KMS-11 (cell line): ENCODE data around the gene INSYN1.

Experiments
- H2AFZ ChIP-seq: fragments of 200-600 bp; sonication (generic); 2 replicates; pipeline ENCODE4 v1.6.1; 2016; ENCODE audit warnings: antibody characterized with exemption, mixed run types, low read depth
- H3K27ac ChIP-seq: fragments of 200-600 bp; sonication (generic); 2 replicates; pipeline ENCODE4 v1.6.1; 2016; ENCODE audit warnings: mild to moderate bottlenecking, mixed run types
- H3K27me3 ChIP-seq: fragments of 200-600 bp; sonication (generic); 2 replicates; pipeline ENCODE4 v1.6.1; 2017; ENCODE audit warnings: mild to moderate bottlenecking, low read depth, mixed run types, moderate library complexity; ENCODE audit not compliant: insufficient read depth
- H3K36me3 ChIP-seq: fragments of 200-600 bp; sonication (generic); 2 replicates; pipeline ENCODE4 v1.6.1; 2017; ENCODE audit warnings: mild to moderate bottlenecking, mixed run types; ENCODE audit not compliant: insufficient read depth
- H3K4me1 ChIP-seq: fragments of 200-600 bp; sonication (generic); 2 replicates; pipeline ENCODE4 v1.6.1; 2016; ENCODE audit warnings: mild to moderate bottlenecking, low read depth, mixed run types; ENCODE audit not compliant: poor library complexity, severe bottlenecking
- H3K4me2 ChIP-seq: fragments of 200-600 bp; sonication (generic); 2 replicates; pipeline ENCODE4 v1.7.0; 2016; ENCODE audit warnings: mild to moderate bottlenecking, mixed run types
- H3K4me3 ChIP-seq: fragments of 200-600 bp; sonication (generic); IDR thresholded peaks from 2 replicates; pipeline ENCODE4 v1.6.1; 2017; ENCODE audit warnings: low read depth, low read length, mixed read lengths; ENCODE audit not compliant: insufficient read depth
- H3K79me2 ChIP-seq: fragments of 200-600 bp; sonication (generic); 2 replicates; pipeline ENCODE4 v1.6.1; 2016; ENCODE audit warnings: low read depth, mixed run types; ENCODE audit not compliant: insufficient read depth
- H3K9ac ChIP-seq: fragments of 200-600 bp; sonication (generic); 2 replicates; pipeline ENCODE4 v1.6.1; 2016; ENCODE audit warnings: mild to moderate bottlenecking, mixed run types
- H4K20me1 ChIP-seq: fragments of 200-600 bp; sonication (generic); 2 replicates; pipeline ENCODE4 v1.6.1; 2016; ENCODE audit warnings: mild to moderate bottlenecking, mixed run types; ENCODE audit not compliant: insufficient read depth
- TF ChIP-seq, protein P1 (sequence below): fragments of 200-600 bp; sonication (generic); conservative IDR thresholded peaks from 2 replicates; pipeline ENCODE4 v1.6.1; 2017; ENCODE audit warnings: low read depth, mild to moderate bottlenecking, antibody characterized with exemption, low read length, moderate library complexity, mixed read lengths

INSYN1 gene

GRCh38 chr15:73756390-73756789 is 3.2 kb upstream of the INSYN1 start:
- Histone ChIP-seq H3K9ac (no peak overlapping the region), H2AFZ (no peak overlapping the region), H3K27me3 (peaks cover 12% of the 10 kb centered on the region), H3K4me2 (no peak overlapping the region), H4K20me1 (no peaks in the 10 kb centered on the region), H3K4me1 (no peaks in the 10 kb centered on the region), H3K79me2 (no peaks in the 10 kb centered on the region), H3K36me3 (no peaks in the 10 kb centered on the region), H3K4me3 (no peak overlapping the region), H3K27ac (no peak overlapping the region)
- TF ChIP-seq, protein P1, sequence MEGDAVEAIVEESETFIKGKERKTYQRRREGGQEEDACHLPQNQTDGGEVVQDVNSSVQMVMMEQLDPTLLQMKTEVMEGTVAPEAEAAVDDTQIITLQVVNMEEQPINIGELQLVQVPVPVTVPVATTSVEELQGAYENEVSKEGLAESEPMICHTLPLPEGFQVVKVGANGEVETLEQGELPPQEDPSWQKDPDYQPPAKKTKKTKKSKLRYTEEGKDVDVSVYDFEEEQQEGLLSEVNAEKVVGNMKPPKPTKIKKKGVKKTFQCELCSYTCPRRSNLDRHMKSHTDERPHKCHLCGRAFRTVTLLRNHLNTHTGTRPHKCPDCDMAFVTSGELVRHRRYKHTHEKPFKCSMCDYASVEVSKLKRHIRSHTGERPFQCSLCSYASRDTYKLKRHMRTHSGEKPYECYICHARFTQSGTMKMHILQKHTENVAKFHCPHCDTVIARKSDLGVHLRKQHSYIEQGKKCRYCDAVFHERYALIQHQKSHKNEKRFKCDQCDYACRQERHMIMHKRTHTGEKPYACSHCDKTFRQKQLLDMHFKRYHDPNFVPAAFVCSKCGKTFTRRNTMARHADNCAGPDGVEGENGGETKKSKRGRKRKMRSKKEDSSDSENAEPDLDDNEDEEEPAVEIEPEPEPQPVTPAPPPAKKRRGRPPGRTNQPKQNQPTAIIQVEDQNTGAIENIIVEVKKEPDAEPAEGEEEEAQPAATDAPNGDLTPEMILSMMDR = no peak

GRCh38 chr15:73755946-73756345 is 2.8 kb upstream of the INSYN1 start:
- no peaks in the 10 kb centered on the region for H3K79me2 ChIP-seq
- H3K36me3 ChIP-seq = no peaks in the 10 kb centered on the region

GRCh38 chr15:73755481-73755880 is 2.3 kb upstream of the INSYN1 start:
- no peaks in the 10 kb centered on the region for H3K36me3 ChIP-seq

More at GRCh38 chr15:73755946-73756345, 2.8 kb upstream of the INSYN1 start:
- H3K9ac ChIP-seq = no peak overlapping the region
- no peaks in the 10 kb centered on the region for H4K20me1 ChIP-seq
- no peaks in the 10 kb centered on the region for H3K4me1 ChIP-seq
- H3K27me3 ChIP-seq = peaks cover 16% of the 10 kb centered on the region
- no peak overlapping the region for H3K4me2 ChIP-seq
- H3K4me3 ChIP-seq = no peak overlapping the region
- H2AFZ ChIP-seq = no peak overlapping the region
- TF ChIP-seq, protein P1 = no peak
- H3K27ac ChIP-seq = no peak overlapping the region

DNA sequence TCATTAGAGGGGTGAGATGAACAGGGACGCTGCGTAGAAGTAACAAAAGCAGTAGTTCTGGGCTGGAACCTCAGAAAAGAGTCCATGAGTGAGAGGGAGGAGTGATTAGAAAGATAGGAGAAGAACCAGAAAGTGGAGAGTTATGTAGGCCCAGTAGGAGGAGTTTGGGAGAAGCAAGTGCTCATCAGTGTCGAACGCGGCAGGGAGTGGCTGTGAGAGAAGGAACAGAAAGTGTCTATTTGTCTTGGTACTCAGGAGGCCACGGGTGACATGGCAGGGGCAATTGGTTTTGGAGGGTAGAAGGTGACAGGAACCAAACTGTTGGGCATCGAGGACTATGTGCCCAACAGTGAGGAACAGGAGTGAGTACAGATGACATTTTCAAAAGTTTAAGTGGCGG is 1.3 kb upstream of the INSYN1 start:
- H3K36me3 ChIP-seq = no peaks in the 10 kb centered on the region
- H2AFZ ChIP-seq = no peak overlapping the region
- H4K20me1 ChIP-seq = no peaks in the 10 kb centered on the region
- H3K4me3 ChIP-seq = no peak overlapping the region
- H3K4me2 ChIP-seq = no peak overlapping the region
- no peaks in the 10 kb centered on the region for H3K4me1 ChIP-seq
- H3K27me3 ChIP-seq = peaks cover 16% of the 10 kb centered on the region
- H3K27ac ChIP-seq = no peak overlapping the region
- TF ChIP-seq, protein P1 = no peak
- H3K9ac ChIP-seq = no peak overlapping the region
- no peaks in the 10 kb centered on the region for H3K79me2 ChIP-seq

More at GRCh38 chr15:73755481-73755880, 2.3 kb upstream of the INSYN1 start:
- H3K79me2 ChIP-seq = no peaks in the 10 kb centered on the region
- H3K4me3 ChIP-seq = no peak overlapping the region
- no peak overlapping the region for H2AFZ ChIP-seq
- no peak overlapping the region for H3K9ac ChIP-seq
- H3K27ac ChIP-seq = no peak overlapping the region
- TF ChIP-seq, protein P1 = no peak
- no peak overlapping the region for H3K4me2 ChIP-seq
- H4K20me1 ChIP-seq = no peaks in the 10 kb centered on the region
- H3K4me1 ChIP-seq = no peaks in the 10 kb centered on the region
- H3K27me3 ChIP-seq = peaks cover 16% of the 10 kb centered on the region

- no peaks in the 10 kb centered on the region for H4K20me1 ChIP-seq
- no peak overlapping the region for H3K27ac ChIP-seq
- H3K4me2 ChIP-seq = no peak overlapping the region
- TF ChIP-seq, protein P1 = no peak
- no peak overlapping the region for H2AFZ ChIP-seq
- H3K4me1 ChIP-seq = no peaks in the 10 kb centered on the region
- peaks cover 25% of the 10 kb centered on the region for H3K27me3 ChIP-seq
- no peak overlapping the region for H3K9ac ChIP-seq
- no peaks in the 10 kb centered on the region for H3K36me3 ChIP-seq
- H3K4me3 ChIP-seq = no peak overlapping the region
- no peaks in the 10 kb centered on the region for H3K79me2 ChIP-seq
Measured at GRCh38 chr15:73752806-73753193, 351 bp downstream of the INSYN1 start.
